NOMO-1 (cell line): Measurements from ENCODE around the gene FBXL20.

Experiments used
- DNase-seq, 2 experiments: peaks; one replicate each; lab custom pipeline; 2025; ENCODE audit not compliant: unreplicated experiment in 2 of 2; lab: John Stamatoyannopoulos, UW

FBXL20 gene

GRCh38 chr17:39229274-39229913 is 172.0 kb downstream of the FBXL20 start:
- DNase-seq, result peak; percentile 42 to 63

- DNase-seq, result no peak
Observed at GRCh38 chr17:39227364-39227919, 174.0 kb downstream of the FBXL20 start.

GRCh38 chr17:39225959-39226683 is 175.3 kb downstream of the FBXL20 start:
- peak; percentile 13 to 38 for DNase-seq

GRCh38 chr17:39225308-39225958 is 176.0 kb downstream of the FBXL20 start, which contains the start of gene STAC2:
STAC2 (minus strand) TSS chr17:39225945; CDS start chr17:39225502, 443 bp downstream.
- DNase-seq, result no peak

- DNase-seq, result no peak
Observed at GRCh38 chr17:39224778-39225307, 176.6 kb downstream of the FBXL20 start.

GRCh38 chr17:39223907-39224777 is 177.3 kb downstream of the FBXL20 start:
- DNase-seq, result peak in 1 of 2 experiments; percentile 12

GRCh38 chr17:39222866-39223834 is 178.3 kb downstream of the FBXL20 start:
- no peak for DNase-seq

- no peak for DNase-seq
Observed at GRCh38 chr17:39222151-39222550, 179.3 kb downstream of the FBXL20 start.

- no peak for DNase-seq
Observed at GRCh38 chr17:39221572-39221971, 179.9 kb downstream of the FBXL20 start.

- no peak for DNase-seq
Observed at GRCh38 chr17:39219647-39220154, 181.7 kb downstream of the FBXL20 start.

- DNase-seq, result no peak
Observed at GRCh38 chr17:39218906-39219305, 182.5 kb downstream of the FBXL20 start.

GRCh38 chr17:39217734-39218369 is 183.6 kb downstream of the FBXL20 start:
- DNase-seq, result no peak

GRCh38 chr17:39213852-39214251 is 187.6 kb downstream of the FBXL20 start:
- DNase-seq, result no peak

GRCh38 chr17:39212841-39213480 is 188.5 kb downstream of the FBXL20 start:
- DNase-seq, result no peak

GRCh38 chr17:39212195-39212810 is 189.1 kb downstream of the FBXL20 start:
- no peak for DNase-seq

- DNase-seq, result no peak
Observed at GRCh38 chr17:39210093-39210434, 191.4 kb downstream of the FBXL20 start.

- DNase-seq, result peak; percentile 28 to 31
Observed at GRCh38 chr17:39209317-39210092, 191.9 kb downstream of the FBXL20 start.
